H1 (cell line): ENCODE results near the gene ELOVL6. TPM values are rescaled to one million over a fixed set of nuclear protein-coding genes. Genes with fewer than 3 reads are reported as not detected.

Experiments
- BACH1 ChIP-seq: IDR thresholded peaks from 2 replicates; pipeline ENCODE4 v1.6.1; 2012; ENCODE audit warnings: low read length, improper control_type of control experiment
- KDM1A ChIP-seq: fragments of 200-600, 300-600 bp; sonication (generic); IDR thresholded peaks from 2 replicates; pipeline ENCODE4 v1.7.1; 2016; ENCODE audit warnings: mild to moderate bottlenecking, low read length, borderline replicate concordance
- KDM5A ChIP-seq: fragments of 200-600 bp; IDR thresholded peaks from 2 replicates; pipeline ENCODE4 v1.7.1; 2012; ENCODE audit warnings: mild to moderate bottlenecking, low read length, inconsistent platforms, mixed read lengths
- ZNF274 ChIP-seq: IDR thresholded peaks from 2 replicates; pipeline ENCODE4 v1.7.0; 2012; ENCODE audit warnings: low read length, borderline replicate concordance; ENCODE audit errors: extremely low read depth
- polyA plus RNA-seq, 7 experiments: library from polyadenylated mRNA; depleted of rRNA in 3 of 7; stranded (reverse) in 5 of 7; unstranded in 2 of 7; fragments of >200 nt in 5 of 7; fragments of 200-250 nt in 2 of 7; gene quantifications; 1 replicate in 5 of 7; 2 replicates in 1 of 7; 4 replicates in 1 of 7; pipeline versions ENCODE4 v1.2.1 to v1.2.3, GENCODE V29; 2011 to 2013; ENCODE audit warnings: missing spikeins in 2 of 7, mixed read lengths in 2 of 7
- total RNA-seq: library from RNA; stranded (reverse); fragmentation: NEBNext Ultra II Directional; extraction: Animal tissue kit (Norgen Biotek cat#: 25700); gene quantifications from 2 replicates; pipeline ENCODE4 v1.2.1, GENCODE V29; 2021

ELOVL6 gene
- total and polyA plus RNA-seq, 2 of the 8 experiments (the other 6 are each of a cell fraction or from before 2014, with no cell fraction given): 27.8 to 86.6 TPM

DNA sequence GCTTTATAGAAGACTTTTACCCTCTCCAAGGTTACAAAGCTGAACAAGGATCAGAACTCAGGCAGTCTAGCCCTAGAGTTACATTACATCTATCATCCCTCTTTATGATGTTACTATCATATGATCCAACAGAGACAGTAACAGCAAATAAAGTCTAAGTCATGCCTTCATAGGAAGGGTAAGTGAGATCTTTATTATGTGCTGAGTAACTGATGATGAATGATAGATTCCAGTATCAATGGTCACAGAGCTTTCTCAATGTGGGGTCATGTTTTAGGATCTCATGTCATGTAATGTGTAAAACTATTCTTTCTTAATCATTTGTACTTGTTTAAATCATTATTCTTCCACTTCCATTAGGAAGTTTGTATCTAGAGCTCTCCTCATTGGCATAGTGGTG is 22.8 kb downstream of the ELOVL6 start (continued):
- TF ChIP-seq ZNF274 (no peak), KDM1A (no peak), BACH1 (no peak), KDM5A (no peak)
